Left ventricle myocardium inferior (tissue), 1 donor: ENCODE measurements around the gene TEX35. TPM values are rescaled to one million over a fixed set of nuclear protein-coding genes. Genes with fewer than 3 reads are reported as not detected.

Experiments
- DNase-seq: peaks from one replicate; pipeline ENCODE4 v3.0.0-alpha.2; 2020
- H3K27ac ChIP-seq: fragments of 200-600 bp; replicated peaks from 2 replicates; pipeline ENCODE4 v1.8.0; 2021
- H3K27me3 ChIP-seq: fragments of 200-600 bp; 2 replicates; pipeline ENCODE4 v1.8.0; 2021; ENCODE audit warnings: low read depth
- H3K36me3 ChIP-seq: fragments of 200-600 bp; 2 replicates; pipeline ENCODE4 v1.8.0; 2021
- H3K4me1 ChIP-seq: fragments of 200-600 bp; 2 replicates; pipeline ENCODE4 v1.8.0; 2021
- H3K4me3 ChIP-seq: fragments of 200-600 bp; 2 replicates; pipeline ENCODE4 v1.8.0; 2021; ENCODE audit warnings: mild to moderate bottlenecking, moderate library complexity
- H3K9me3 ChIP-seq: fragments of 200-600 bp; replicated peaks from 2 replicates; pipeline ENCODE4 v1.8.0; 2021
- intact Hi-C: fragments of 100-400 bp; cut with micrococcal nuclease; formaldehyde crosslinking; loops from one replicate; pipeline ENCODE4 v1.11.0; 2022
- total RNA-seq: library from RNA; stranded (reverse); fragmentation: NEBNext Ultra II Directional; extraction: Animal tissue kit (Norgen Biotek cat#: 25700); gene quantifications from one replicate; pipeline ENCODE4 v1.2.1, GENCODE V29; 2021
- TF ChIP-seq, protein P1 (sequence below): fragments of 200-600 bp; IDR thresholded peaks from 2 replicates; pipeline ENCODE4 v1.8.0; 2021; ENCODE audit warnings: antibody characterized with exemption, mild to moderate bottlenecking, borderline replicate concordance
- donor health status: DM: no; HTN: yes; CAD: no; lungs with severe emphysema.

The TEX35 gene
- total RNA-seq, 1 donor from 2014 or later: not detected

DNA sequence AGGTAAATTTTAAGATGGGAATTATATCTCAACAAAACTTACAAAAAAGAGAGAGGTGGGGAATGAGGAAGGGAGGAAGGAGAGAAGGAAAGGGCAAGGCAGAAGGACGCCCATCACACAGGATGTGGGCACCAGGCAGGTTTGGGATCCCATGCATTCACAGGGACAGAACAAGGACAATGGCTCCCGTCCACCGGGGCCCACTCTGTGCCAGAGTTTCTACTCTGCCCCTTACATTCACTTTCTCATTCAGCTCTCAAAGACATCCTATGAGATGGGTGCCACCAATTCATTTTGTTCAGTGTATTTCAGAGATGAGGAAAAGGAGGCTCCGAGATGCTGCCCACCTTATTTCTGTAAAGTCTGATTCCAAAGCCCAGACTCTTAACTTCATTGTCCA, 23.5 kb upstream of the TEX35 start:
- Histone ChIP-seq H3K36me3 (no peaks in the 10 kb centered on the region), H3K27me3 (peaks cover 10% of the 10 kb centered on the region), H3K4me1 (peaks cover 24% of the 10 kb centered on the region), H3K9me3 (no peaks in the 10 kb centered on the region), H3K4me3 (no peak overlapping the region), H3K27ac (no peak overlapping the region)
- intact Hi-C loops: no loop called here
- DNase-seq: no peak
- TF ChIP-seq, protein P1, sequence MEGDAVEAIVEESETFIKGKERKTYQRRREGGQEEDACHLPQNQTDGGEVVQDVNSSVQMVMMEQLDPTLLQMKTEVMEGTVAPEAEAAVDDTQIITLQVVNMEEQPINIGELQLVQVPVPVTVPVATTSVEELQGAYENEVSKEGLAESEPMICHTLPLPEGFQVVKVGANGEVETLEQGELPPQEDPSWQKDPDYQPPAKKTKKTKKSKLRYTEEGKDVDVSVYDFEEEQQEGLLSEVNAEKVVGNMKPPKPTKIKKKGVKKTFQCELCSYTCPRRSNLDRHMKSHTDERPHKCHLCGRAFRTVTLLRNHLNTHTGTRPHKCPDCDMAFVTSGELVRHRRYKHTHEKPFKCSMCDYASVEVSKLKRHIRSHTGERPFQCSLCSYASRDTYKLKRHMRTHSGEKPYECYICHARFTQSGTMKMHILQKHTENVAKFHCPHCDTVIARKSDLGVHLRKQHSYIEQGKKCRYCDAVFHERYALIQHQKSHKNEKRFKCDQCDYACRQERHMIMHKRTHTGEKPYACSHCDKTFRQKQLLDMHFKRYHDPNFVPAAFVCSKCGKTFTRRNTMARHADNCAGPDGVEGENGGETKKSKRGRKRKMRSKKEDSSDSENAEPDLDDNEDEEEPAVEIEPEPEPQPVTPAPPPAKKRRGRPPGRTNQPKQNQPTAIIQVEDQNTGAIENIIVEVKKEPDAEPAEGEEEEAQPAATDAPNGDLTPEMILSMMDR: no peak

DNA sequence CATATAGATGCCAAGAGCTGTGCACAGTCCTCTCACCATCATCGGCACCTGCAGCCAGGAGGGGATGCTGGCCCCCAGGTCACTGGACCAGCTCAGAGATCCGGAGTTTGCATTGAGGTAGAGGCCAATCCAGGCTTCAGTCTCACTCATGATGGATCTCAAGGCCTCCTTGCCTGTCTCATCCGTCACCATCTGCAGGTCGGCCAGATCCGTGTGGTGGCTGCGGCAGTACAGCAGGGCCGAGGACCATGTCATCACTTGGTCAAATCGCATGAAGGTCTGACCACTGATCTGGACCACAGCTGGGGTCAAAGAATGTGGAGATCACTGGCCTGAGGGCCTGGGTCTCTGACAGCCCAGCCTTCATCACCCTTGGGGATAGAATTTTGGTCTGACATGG, 22.8 kb upstream of the TEX35 start:
- intact Hi-C loops: no loop called here
- Histone ChIP-seq H3K9me3 (no peaks in the 10 kb centered on the region), H3K4me3 (no peak overlapping the region), H3K27me3 (peaks cover 10% of the 10 kb centered on the region), H3K27ac (no peak overlapping the region), H3K36me3 (no peaks in the 10 kb centered on the region), H3K4me1 (peaks cover 26% of the 10 kb centered on the region)
- TF ChIP-seq, protein P1: no peak
- no peak for DNase-seq

DNA sequence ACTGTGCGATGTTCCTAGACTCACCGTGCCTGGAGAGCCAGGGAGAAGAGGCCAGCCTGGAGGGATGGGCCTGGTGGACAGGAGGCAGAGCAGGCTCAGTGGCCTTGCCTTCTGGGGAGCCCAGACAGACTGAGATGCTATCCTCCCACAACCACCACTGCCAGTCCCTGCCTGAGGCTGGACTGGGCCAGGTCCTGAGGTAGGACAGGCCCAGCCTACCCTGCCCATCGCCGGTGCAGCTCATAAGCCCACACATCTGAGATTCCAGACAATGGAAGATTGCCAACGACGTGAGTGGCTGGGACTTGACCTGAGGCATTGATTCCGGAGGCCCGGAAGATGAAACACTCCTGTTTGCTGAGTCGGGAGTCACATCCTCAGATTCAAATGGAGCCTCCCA, 21.9 kb upstream of the TEX35 start:
- Histone ChIP-seq H3K27ac (no peak overlapping the region), H3K9me3 (no peaks in the 10 kb centered on the region), H3K27me3 (peaks cover 10% of the 10 kb centered on the region), H3K36me3 (no peaks in the 10 kb centered on the region), H3K4me3 (no peak overlapping the region), H3K4me1 (peaks cover 20% of the 10 kb centered on the region)
- intact Hi-C loops: no loop called here
- TF ChIP-seq, protein P1: no peak
- DNase-seq: no peak

DNA sequence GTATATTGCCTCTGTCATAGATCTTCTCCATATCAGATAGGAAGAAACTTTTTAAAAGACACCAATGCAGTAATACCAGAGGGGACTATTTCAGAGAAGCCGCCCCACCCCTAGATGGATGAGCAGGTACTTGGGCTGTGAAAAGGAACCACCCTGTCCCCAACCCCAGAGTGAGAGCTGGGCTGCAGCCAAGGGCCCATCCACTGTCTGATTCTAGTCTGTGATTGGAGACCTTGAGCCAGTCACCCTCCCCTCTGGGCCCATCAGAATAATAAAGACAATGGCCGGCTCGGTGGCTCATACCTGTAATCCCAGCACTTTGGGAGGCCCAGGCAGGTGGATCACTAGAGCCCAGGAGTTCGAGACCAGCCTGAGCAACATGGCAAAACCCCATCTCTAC, 21.2 kb upstream of the TEX35 start:
- TF ChIP-seq, protein P1: no peak
- peaks cover 13% of the 10 kb centered on the region for H3K4me1 ChIP-seq
- H3K36me3 ChIP-seq: no peaks in the 10 kb centered on the region
- H3K9me3 ChIP-seq: no peaks in the 10 kb centered on the region
- H3K27me3 ChIP-seq: peaks cover 10% of the 10 kb centered on the region
- DNase-seq: no peak
- no peak overlapping the region for H3K4me3 ChIP-seq
- intact Hi-C loops: no loop called here
- H3K27ac ChIP-seq: no peak overlapping the region

DNA sequence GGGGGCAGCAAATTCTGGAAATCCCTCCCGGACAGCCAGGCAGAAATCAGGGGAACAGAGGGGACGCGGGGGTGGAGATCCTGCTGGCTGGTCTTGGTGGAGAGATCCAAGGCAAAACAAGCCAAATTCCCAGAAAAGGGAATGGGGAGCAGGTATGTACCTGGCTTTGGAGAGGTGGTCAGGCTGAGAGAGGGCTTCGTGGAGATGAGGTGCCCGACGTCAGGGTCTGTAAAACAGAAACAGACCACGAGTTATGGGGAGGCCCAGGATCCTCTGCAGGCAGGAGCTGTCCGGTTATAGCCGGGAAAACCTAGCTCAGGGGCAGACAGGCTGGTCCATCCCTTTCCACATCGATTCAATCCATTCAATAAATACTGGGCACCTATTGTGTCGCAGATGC, 20.6 kb upstream of the TEX35 start:
- Histone ChIP-seq H3K27ac (no peak overlapping the region), H3K9me3 (no peaks in the 10 kb centered on the region), H3K4me1 (peaks cover 7% of the 10 kb centered on the region), H3K36me3 (no peaks in the 10 kb centered on the region), H3K4me3 (no peak overlapping the region), H3K27me3 (peaks cover 10% of the 10 kb centered on the region)
- intact Hi-C loops: no loop called here
- no peak for DNase-seq
- TF ChIP-seq, protein P1: no peak

DNA sequence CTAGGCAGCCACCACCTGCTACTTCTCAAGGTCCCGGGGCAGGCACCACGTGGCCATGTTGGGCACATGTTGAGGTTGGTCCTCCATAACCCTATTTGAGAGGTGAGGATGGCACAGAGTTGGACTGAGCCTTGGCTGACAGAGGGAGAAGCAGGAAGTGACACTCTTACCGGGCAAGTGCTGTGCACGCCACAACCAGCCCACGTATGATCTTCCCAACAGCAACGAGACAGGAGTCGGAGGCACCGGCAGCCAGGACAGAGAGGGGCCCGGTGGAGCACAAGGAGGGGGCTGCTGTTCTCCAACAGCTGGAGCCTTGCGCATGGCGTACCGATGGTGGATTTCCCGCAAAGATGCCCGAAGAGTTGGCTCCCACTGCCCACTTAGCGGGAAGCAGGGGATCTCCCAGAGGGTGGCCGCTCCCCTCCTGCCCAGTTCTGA, 19.6 kb upstream of the TEX35 start:
- H3K36me3 ChIP-seq: no peaks in the 10 kb centered on the region
- TF ChIP-seq, protein P1: no peak
- H3K27ac ChIP-seq: no peak overlapping the region
- DNase-seq: no peak
- intact Hi-C loops: no loop called here
- H3K4me1 ChIP-seq: peaks cover 7% of the 10 kb centered on the region
- no peak overlapping the region for H3K4me3 ChIP-seq
- H3K9me3 ChIP-seq: no peaks in the 10 kb centered on the region
- peaks cover 3% of the 10 kb centered on the region for H3K27me3 ChIP-seq
